Mucosa of descending colon (tissue), 3 donors: ENCODE data around the gene RPTOR. TPM values are rescaled to one million over a fixed set of nuclear protein-coding genes. Genes with fewer than 3 reads are reported as not detected.

ENCODE experiments used
- ATAC-seq: fragments of 200-7000 bp; cut with Tn5 transposase; one replicate; pipeline ENCODE4 v1.9.1; 2020; ENCODE audit warnings: mild to moderate bottlenecking, moderate library complexity
- DNase-seq, 3 donors: peaks; one replicate each; pipeline ENCODE4 v3.0.0-alpha.2; 2020
- H3K36me3 ChIP-seq: fragments of 200-600 bp; one replicate; pipeline ENCODE4 v1.8.0; 2021; ENCODE audit warnings: low read depth, mild to moderate bottlenecking
- H3K4me1 ChIP-seq: fragments of 200-600 bp; one replicate; pipeline ENCODE4 v1.8.0; 2021; ENCODE audit warnings: low read depth, mild to moderate bottlenecking
- H3K4me3 ChIP-seq: fragments of 200-600 bp; one replicate; pipeline ENCODE4 v1.8.0; 2021; ENCODE audit warnings: mild to moderate bottlenecking
- H3K9me3 ChIP-seq: fragments of 200-600 bp; one replicate; pipeline ENCODE4 v1.8.0; 2021; ENCODE audit warnings: mild to moderate bottlenecking
- CTCF ChIP-seq: fragments of 200-600 bp; IDR thresholded peaks from one replicate; pipeline ENCODE4 v1.8.0; 2022; ENCODE audit warnings: antibody characterized with exemption, mild to moderate bottlenecking
- intact Hi-C, 2 donors: fragments of 100-400 bp; cut with DNase I in 1 of 2; cut with micrococcal nuclease in 1 of 2; formaldehyde crosslinking; loops; one replicate each; pipeline versions ENCODE4 v1.11.0 to v1.11.1; 2022; cut with DNase I, micrococcal nuclease
- total RNA-seq, 3 donors: library from RNA; stranded (reverse); fragmentation: NEBNext Ultra II Directional in 2 of 3; extraction: Animal tissue kit (Norgen Biotek cat#: 25700) in 2 of 3; gene quantifications; one replicate each; pipeline versions ENCODE4 v1.2.1 to v1.2.4, GENCODE V29; 2021 to 2023
- donor health status: DM: no; HTN: no; CAD: no; lungs with moderate emphysema.
- donor health status: DM: no; HTN: no; CAD: no.
- donor health status: DM: no; HTN: yes; CAD: no.

RPTOR gene
- total RNA-seq, 3 donors from 2014 or later = 30.5 to 44.4 (median 37.2) TPM

GRCh38 chr17:80677214-80677756 is 132.6 kb downstream of the RPTOR start:
- TF ChIP-seq CTCF = no peak
- H3K4me3 ChIP-seq = no peak overlapping the region
- intact Hi-C loops = no loop called here
- ATAC-seq (no peak), DNase-seq (no peak)
- H3K4me1 ChIP-seq = no peaks in the 10 kb centered on the region
- H3K9me3 ChIP-seq = no peaks in the 10 kb centered on the region
- no peaks in the 10 kb centered on the region for H3K36me3 ChIP-seq

- H3K4me3 ChIP-seq = no peak overlapping the region
- no peak for TF ChIP-seq CTCF
- DNase-seq (no peak), ATAC-seq (no peak)
- intact Hi-C loops = no loop called here
- no peaks in the 10 kb centered on the region for H3K9me3 ChIP-seq
- H3K36me3 ChIP-seq = no peaks in the 10 kb centered on the region
- no peaks in the 10 kb centered on the region for H3K4me1 ChIP-seq
Measured at GRCh38 chr17:80679816-80680215, 135.2 kb downstream of the RPTOR start.

GRCh38 chr17:80681215-80681614 is 136.6 kb downstream of the RPTOR start:
- DNase-seq = no peak
- H3K36me3 ChIP-seq = no peaks in the 10 kb centered on the region
- intact Hi-C loops = no loop called here
- no peak overlapping the region for H3K4me3 ChIP-seq
- no peak for TF ChIP-seq CTCF
- H3K9me3 ChIP-seq = no peaks in the 10 kb centered on the region
- no peak for ATAC-seq
- no peaks in the 10 kb centered on the region for H3K4me1 ChIP-seq

GRCh38 chr17:80682372-80682771 is 137.7 kb downstream of the RPTOR start:
- TF ChIP-seq CTCF = no peak
- Histone ChIP-seq H3K9me3 (no peaks in the 10 kb centered on the region), H3K4me1 (no peaks in the 10 kb centered on the region), H3K36me3 (no peaks in the 10 kb centered on the region), H3K4me3 (no peak overlapping the region)
- DNase-seq (no peak), ATAC-seq (no peak)
- intact Hi-C loops = no loop called here

GRCh38 chr17:80683625-80684104 is 139.0 kb downstream of the RPTOR start:
- ATAC-seq (no peak), DNase-seq (no peak)
- TF ChIP-seq CTCF = no peak
- H3K36me3 ChIP-seq = no peaks in the 10 kb centered on the region
- intact Hi-C loops = no loop called here
- H3K9me3 ChIP-seq = no peaks in the 10 kb centered on the region
- H3K4me3 ChIP-seq = no peak overlapping the region
- H3K4me1 ChIP-seq = no peaks in the 10 kb centered on the region

GRCh38 chr17:80687839-80688238 is 143.2 kb downstream of the RPTOR start:
- no peaks in the 10 kb centered on the region for H3K36me3 ChIP-seq
- no peaks in the 10 kb centered on the region for H3K4me1 ChIP-seq
- DNase-seq (no peak), ATAC-seq (no peak)
- H3K9me3 ChIP-seq = no peaks in the 10 kb centered on the region
- no peak for TF ChIP-seq CTCF
- H3K4me3 ChIP-seq = no peak overlapping the region
- intact Hi-C loops = no loop called here
